Lung (tissue), 12 donors: ENCODE data around the gene EPB41L5. TPM values are rescaled to one million over a fixed set of nuclear protein-coding genes. Genes with fewer than 3 reads are reported as not detected.

Experiments used
- ATAC-seq: fragments of 200-7000 bp; cut with Tn5 transposase; one replicate; pipeline ENCODE4 v1.9.1; 2020; ENCODE audit warnings: moderate number of reproducible peaks; ENCODE audit not compliant: insufficient read depth, low FRiP score
- DNase-seq, 3 donors: peaks; one replicate each; pipeline ENCODE4 v3.0.0-alpha.2; 2013 to 2017
- H3K27ac ChIP-seq, 2 donors: one replicate each; pipeline ENCODE4 v1.5.1; 2013; ENCODE audit warnings: mild to moderate bottlenecking in 2 of 2, moderate library complexity in 2 of 2, control low read depth in 1 of 2, inconsistent platforms in 1 of 2, low read depth in 1 of 2, low read length in 1 of 2
- H3K27me3 ChIP-seq, 3 donors: one replicate each; pipeline ENCODE4 v1.5.1; 2013; ENCODE audit warnings: low read length in 2 of 3; ENCODE audit not compliant: control insufficient read depth in 3 of 3, insufficient read depth in 3 of 3
- H3K36me3 ChIP-seq, 4 donors: one replicate each; pipeline ENCODE4 v1.5.1; 2013; ENCODE audit warnings: low read length in 4 of 4, mild to moderate bottlenecking in 1 of 4, moderate library complexity in 1 of 4; ENCODE audit not compliant: control insufficient read depth in 4 of 4, insufficient read depth in 4 of 4
- H3K4me1 ChIP-seq, 5 donors: one replicate each; pipeline ENCODE4 v1.5.1; 2013; ENCODE audit warnings: low read length in 5 of 5, mild to moderate bottlenecking in 2 of 5, moderate library complexity in 1 of 5; ENCODE audit not compliant: control insufficient read depth in 5 of 5, insufficient read depth in 5 of 5
- H3K4me3 ChIP-seq: one replicate; pipeline ENCODE4 v1.5.1; 2013; ENCODE audit warnings: mild to moderate bottlenecking, control low read depth, moderate library complexity
- H3K9ac ChIP-seq, 2 donors: one replicate each; pipeline ENCODE4 v1.5.1; 2013; ENCODE audit warnings: low read length in 2 of 2, control low read depth in 1 of 2; ENCODE audit not compliant: insufficient read depth in 1 of 2
- H3K9me3 ChIP-seq, 4 donors: one replicate each; pipeline ENCODE4 v1.5.1; 2013; ENCODE audit warnings: low read length in 3 of 4, mild to moderate bottlenecking in 1 of 4, moderate library complexity in 1 of 4; ENCODE audit not compliant: control insufficient read depth in 4 of 4, insufficient read depth in 3 of 4
- WGBS, 2 donors: extraction: QIAGEN DNeasy Blood & Tissue Kit; methylation state at CpG; one replicate each; pipeline ENCODE4 v1.1.7; 2013; 5-methylcytosine and 5-hydroxymethylcytosine counted together
- polyA plus RNA-seq, 2 donors: library from polyadenylated mRNA; stranded (reverse); fragments of 200-250 nt; gene quantifications; one replicate each; pipeline ENCODE4 v1.2.1, GENCODE V29; 2013
- total RNA-seq, 2 donors: library from RNA; depleted of rRNA in 1 of 2; stranded (reverse); fragments of >200 nt in 1 of 2; gene quantifications; one replicate each; pipeline ENCODE4 v1.2.1, GENCODE V29; 2014 to 2021
- TF ChIP-seq, protein P1 (sequence below): IDR thresholded peaks from 2 replicates; pipeline ENCODE4 v1.5.1; 2012; ENCODE audit warnings: mild to moderate bottlenecking; ENCODE audit errors: control extremely low read depth, extremely low read depth
- donor health status: control.
- donor health status: control.
- donor health status: Bipolar disorder and iron deficiency.
- donor health status: healthy.
- donor health status: DM: yes; HTN: yes; CAD: no.

Gene EPB41L5
- total and polyA plus RNA-seq, 4 donors, result 14.7 to 101 (median 31.3) TPM

DNA sequence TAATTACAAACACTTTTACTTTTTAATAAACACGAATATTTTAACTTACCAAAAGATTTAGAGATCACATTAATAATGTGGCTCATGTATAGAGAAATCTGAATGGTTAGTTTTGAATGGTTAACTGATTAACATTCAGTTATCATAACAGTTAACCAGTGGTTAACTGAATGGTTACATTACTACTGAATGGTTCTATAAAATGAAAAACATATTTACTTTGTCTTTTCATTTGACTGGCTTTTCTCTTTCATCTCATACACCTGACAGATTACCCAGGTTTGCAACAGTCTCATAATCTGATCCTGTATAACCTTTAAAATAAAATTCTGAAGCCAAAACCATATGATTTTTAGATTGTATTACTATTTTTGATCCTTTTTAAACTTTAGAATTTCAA is 91.9 kb downstream of the EPB41L5 start:
- Histone ChIP-seq H3K36me3 (peaks cover 2 to 22% (median 6%) of the 10 kb centered on the region in 4 donors), H3K27me3 (no peaks in the 10 kb centered on the region), H3K4me3 (no peak overlapping the region), H3K27ac (no peak overlapping the region), H3K4me1 (peaks cover 0 to 17% (median 5%) of the 10 kb centered on the region in 5 donors), H3K9ac (no peak overlapping the region), H3K9me3 (no peaks in the 10 kb centered on the region)
- 82 to 94% methylated on average over 1 of the region's 1 CpG for WGBS, 2 donors
- DNase-seq, result no peak
- no peak for ATAC-seq
- TF ChIP-seq, protein P1, sequence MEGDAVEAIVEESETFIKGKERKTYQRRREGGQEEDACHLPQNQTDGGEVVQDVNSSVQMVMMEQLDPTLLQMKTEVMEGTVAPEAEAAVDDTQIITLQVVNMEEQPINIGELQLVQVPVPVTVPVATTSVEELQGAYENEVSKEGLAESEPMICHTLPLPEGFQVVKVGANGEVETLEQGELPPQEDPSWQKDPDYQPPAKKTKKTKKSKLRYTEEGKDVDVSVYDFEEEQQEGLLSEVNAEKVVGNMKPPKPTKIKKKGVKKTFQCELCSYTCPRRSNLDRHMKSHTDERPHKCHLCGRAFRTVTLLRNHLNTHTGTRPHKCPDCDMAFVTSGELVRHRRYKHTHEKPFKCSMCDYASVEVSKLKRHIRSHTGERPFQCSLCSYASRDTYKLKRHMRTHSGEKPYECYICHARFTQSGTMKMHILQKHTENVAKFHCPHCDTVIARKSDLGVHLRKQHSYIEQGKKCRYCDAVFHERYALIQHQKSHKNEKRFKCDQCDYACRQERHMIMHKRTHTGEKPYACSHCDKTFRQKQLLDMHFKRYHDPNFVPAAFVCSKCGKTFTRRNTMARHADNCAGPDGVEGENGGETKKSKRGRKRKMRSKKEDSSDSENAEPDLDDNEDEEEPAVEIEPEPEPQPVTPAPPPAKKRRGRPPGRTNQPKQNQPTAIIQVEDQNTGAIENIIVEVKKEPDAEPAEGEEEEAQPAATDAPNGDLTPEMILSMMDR, result no peak

DNA sequence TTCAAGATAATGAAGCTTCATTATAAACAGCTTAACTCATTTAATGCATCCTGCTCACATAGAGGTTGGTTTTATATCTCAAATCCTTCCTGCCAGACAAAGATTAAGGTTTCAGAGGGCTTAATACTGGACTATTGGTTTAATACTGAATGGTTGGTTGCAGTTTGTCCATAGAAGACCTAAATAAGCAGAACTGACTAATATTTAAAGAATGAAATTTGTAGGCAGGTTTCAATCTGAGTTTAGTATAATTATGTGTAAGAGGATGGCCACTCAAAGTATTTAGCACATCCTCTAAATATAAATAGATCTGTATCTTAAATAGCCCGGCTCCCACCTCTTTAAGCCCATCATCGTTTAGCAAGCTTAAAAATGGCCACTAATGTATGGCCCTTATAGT is 92.5 kb downstream of the EPB41L5 start:
- H3K36me3 ChIP-seq, result peaks cover 2 to 22% (median 6%) of the 10 kb centered on the region in 4 donors
- no peaks in the 10 kb centered on the region for H3K27me3 ChIP-seq
- no peak overlapping the region for H3K4me3 ChIP-seq
- DNase-seq (no peak), ATAC-seq (no peak)
- no peak overlapping the region for H3K27ac ChIP-seq
- peaks cover 0 to 17% (median 5%) of the 10 kb centered on the region in 5 donors for H3K4me1 ChIP-seq
- TF ChIP-seq, protein P1, result no peak
- WGBS, 2 donors, result 87 to 89% methylated on average over 2 of the region's 2 CpGs
- no peaks in the 10 kb centered on the region for H3K9me3 ChIP-seq
- no peak overlapping the region for H3K9ac ChIP-seq

DNA sequence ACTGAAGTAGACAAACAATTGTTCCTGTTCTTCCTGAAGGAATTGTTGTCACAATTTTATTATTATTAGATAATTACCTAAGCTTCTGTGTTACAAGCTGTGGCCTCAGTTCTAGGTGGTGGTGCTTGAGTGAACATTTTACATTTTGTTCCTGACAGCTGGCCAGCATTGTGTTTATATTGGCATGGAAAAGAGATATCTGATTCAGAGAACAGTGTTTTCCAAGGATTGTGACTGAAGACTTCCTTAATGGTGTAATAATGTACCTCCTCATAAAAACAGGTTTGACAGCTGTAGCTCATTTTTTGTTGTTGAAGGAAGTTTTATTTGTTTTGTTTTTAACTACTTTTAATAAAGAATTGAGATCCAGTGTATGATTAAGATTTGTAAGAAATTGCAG is 95.2 kb downstream of the EPB41L5 start:
- Histone ChIP-seq H3K9ac (peak overlapping the region in 1 of 2 donors; percentile 13), H3K36me3 (peaks cover 2 to 22% (median 6%) of the 10 kb centered on the region in 4 donors), H3K27ac (no peak overlapping the region), H3K4me1 (peaks cover 0 to 17% (median 5%) of the 10 kb centered on the region in 5 donors), H3K9me3 (no peaks in the 10 kb centered on the region), H3K27me3 (no peaks in the 10 kb centered on the region), H3K4me3 (no peak overlapping the region)
- peak; percentile 27 for ATAC-seq
- peak; percentile 25 to 80 (median 59) for DNase-seq
- TF ChIP-seq, protein P1, result no peak

DNA sequence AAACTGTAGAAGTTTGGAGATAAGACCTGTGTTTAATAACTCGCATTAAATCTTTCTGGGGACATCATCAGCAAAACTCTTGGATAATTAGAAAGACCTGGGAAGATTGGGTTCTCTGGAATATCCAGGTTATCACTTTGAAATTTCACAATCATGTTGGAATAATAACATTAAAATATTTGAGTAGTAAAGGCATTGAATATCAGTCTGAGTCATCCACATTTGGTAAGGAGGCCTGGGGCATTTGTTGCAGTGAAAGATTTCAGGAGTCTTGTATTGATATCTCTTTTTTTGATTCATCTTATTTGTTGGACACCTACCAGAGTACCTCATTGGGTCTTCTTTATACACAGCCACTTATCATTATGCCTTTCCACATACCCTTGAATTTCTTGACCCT is 95.9 kb downstream of the EPB41L5 start:
- no peak overlapping the region for H3K4me3 ChIP-seq
- WGBS, 2 donors, result 87 to 98% methylated on average over 1 of the region's 1 CpG
- ATAC-seq (no peak), DNase-seq (no peak)
- peaks cover 2 to 22% (median 5%) of the 10 kb centered on the region in 4 donors for H3K36me3 ChIP-seq
- H3K9ac ChIP-seq, result no peak overlapping the region
- no peaks in the 10 kb centered on the region for H3K27me3 ChIP-seq
- H3K4me1 ChIP-seq, result peaks cover 0 to 17% (median 5%) of the 10 kb centered on the region in 5 donors
- peaks cover 0 to under 1% (median 0%) of the 10 kb centered on the region in 4 donors for H3K9me3 ChIP-seq
- TF ChIP-seq, protein P1, result no peak
- no peak overlapping the region for H3K27ac ChIP-seq
